Mesendoderm (in vitro differentiated cells): ENCODE measurements around the gene STK25.

ENCODE experiments used
- DNase-seq: peaks from one replicate; pipeline ENCODE4 v3.0.0; 2013
- H2AK5ac ChIP-seq: 2 replicates; pipeline ENCODE4 v1.6.1; 2013; ENCODE audit warnings: low read length, inconsistent platforms
- H2BK120ac ChIP-seq: 2 replicates; pipeline ENCODE4 v1.6.1; 2013; ENCODE audit warnings: low read depth, mild to moderate bottlenecking, low read length, moderate library complexity, mixed read lengths
- H2BK15ac ChIP-seq: replicated peaks from 2 replicates; pipeline ENCODE4 v1.6.1; 2013; ENCODE audit warnings: low read depth, mild to moderate bottlenecking, moderate library complexity
- H2BK5ac ChIP-seq: 2 replicates; pipeline ENCODE4 v1.6.1; 2013; ENCODE audit warnings: low read length, inconsistent platforms
- H3K18ac ChIP-seq: 2 replicates; pipeline ENCODE4 v1.6.1; 2013; ENCODE audit warnings: mild to moderate bottlenecking, low read length, mixed read lengths
- H3K23ac ChIP-seq: one replicate; pipeline ENCODE4 v1.6.1; 2013; ENCODE audit warnings: low read length
- H3K27ac ChIP-seq: 2 replicates; pipeline ENCODE4 v1.5.1; 2013; ENCODE audit warnings: low read depth, mild to moderate bottlenecking, inconsistent platforms, low read length, moderate library complexity
- H3K27me3 ChIP-seq: 2 replicates; pipeline ENCODE4 v1.6.1; 2013; ENCODE audit warnings: low read length, control low read depth, mild to moderate bottlenecking, inconsistent platforms; ENCODE audit not compliant: insufficient read depth, poor library complexity
- H3K36me3 ChIP-seq: 2 replicates; pipeline ENCODE4 v1.6.1; 2013; ENCODE audit warnings: low read length, inconsistent platforms; ENCODE audit not compliant: control insufficient read depth, insufficient read depth
- H3K4ac ChIP-seq: one replicate; pipeline ENCODE4 v1.6.1; 2013; ENCODE audit warnings: low read depth, mild to moderate bottlenecking, low read length, moderate library complexity
- H3K4me1 ChIP-seq: 2 replicates; pipeline ENCODE4 v1.6.1; 2013; ENCODE audit warnings: low read depth, low read length, inconsistent platforms; ENCODE audit not compliant: control insufficient read depth
- H3K4me2 ChIP-seq: 2 replicates; pipeline ENCODE4 v1.6.1; 2013; ENCODE audit warnings: low read length
- H3K4me3 ChIP-seq: 2 replicates; pipeline ENCODE4 v1.5.1; 2013; ENCODE audit warnings: mild to moderate bottlenecking, low read length
- H3K56ac ChIP-seq: one replicate; pipeline ENCODE4 v1.6.1; 2013; ENCODE audit warnings: low read length
- H3K79me1 ChIP-seq: 2 replicates; pipeline ENCODE4 v1.6.1; 2013; ENCODE audit warnings: low read length, inconsistent platforms
- H3K79me2 ChIP-seq: 2 replicates; pipeline ENCODE4 v1.6.1; 2013; ENCODE audit warnings: mild to moderate bottlenecking, low read length; ENCODE audit not compliant: control insufficient read depth, insufficient read depth
- H3K9ac ChIP-seq: 2 replicates; pipeline ENCODE4 v1.6.1; 2013; ENCODE audit warnings: low read length, inconsistent platforms
- H4K5ac ChIP-seq: one replicate; pipeline ENCODE4 v1.6.1; 2013; ENCODE audit warnings: low read length
- H4K8ac ChIP-seq: one replicate; pipeline ENCODE4 v1.6.1; 2013; ENCODE audit warnings: low read depth, mild to moderate bottlenecking, control low read depth, low read length, moderate library complexity
- WGBS: extraction: QIAGEN DNeasy Blood & Tissue Kit; methylation state at CpG from one replicate; pipeline ENCODE4 v1.1.7; 2013; ENCODE audit warnings: low lambda C conversion rate, missing lambda C conversion rate; ENCODE audit not compliant: insufficient coverage; ENCODE audit errors: extremely low coverage; 5-methylcytosine and 5-hydroxymethylcytosine counted together

Gene STK25

GRCh38 chr2:241496003-241496707, 12.2 kb downstream of the STK25 start:
- H2BK15ac ChIP-seq: no peak overlapping the region
- H3K4me1 ChIP-seq: no peaks in the 10 kb centered on the region
- no peak overlapping the region for H3K4me3 ChIP-seq
- H3K79me2 ChIP-seq: peaks cover 5% of the 10 kb centered on the region
- peaks cover 29% of the 10 kb centered on the region for H3K36me3 ChIP-seq
- H3K4ac ChIP-seq: no peak overlapping the region
- no peak overlapping the region for H3K27ac ChIP-seq
- H2BK5ac ChIP-seq: no peak overlapping the region
- H3K18ac ChIP-seq: no peak overlapping the region
- H3K56ac ChIP-seq: no peak overlapping the region
- no peak overlapping the region for H4K5ac ChIP-seq
- H4K8ac ChIP-seq: no peak overlapping the region
- H3K27me3 ChIP-seq: no peaks in the 10 kb centered on the region
- no CpG with 5 or more reads among the region's 28 CpGs for WGBS
- peaks cover 9% of the 10 kb centered on the region for H3K79me1 ChIP-seq
- no peak overlapping the region for H3K9ac ChIP-seq
- no peak overlapping the region for H2BK120ac ChIP-seq
- no peak overlapping the region for H3K23ac ChIP-seq
- no peak overlapping the region for H2AK5ac ChIP-seq
- no peak for DNase-seq
- H3K4me2 ChIP-seq: no peak overlapping the region

DNA sequence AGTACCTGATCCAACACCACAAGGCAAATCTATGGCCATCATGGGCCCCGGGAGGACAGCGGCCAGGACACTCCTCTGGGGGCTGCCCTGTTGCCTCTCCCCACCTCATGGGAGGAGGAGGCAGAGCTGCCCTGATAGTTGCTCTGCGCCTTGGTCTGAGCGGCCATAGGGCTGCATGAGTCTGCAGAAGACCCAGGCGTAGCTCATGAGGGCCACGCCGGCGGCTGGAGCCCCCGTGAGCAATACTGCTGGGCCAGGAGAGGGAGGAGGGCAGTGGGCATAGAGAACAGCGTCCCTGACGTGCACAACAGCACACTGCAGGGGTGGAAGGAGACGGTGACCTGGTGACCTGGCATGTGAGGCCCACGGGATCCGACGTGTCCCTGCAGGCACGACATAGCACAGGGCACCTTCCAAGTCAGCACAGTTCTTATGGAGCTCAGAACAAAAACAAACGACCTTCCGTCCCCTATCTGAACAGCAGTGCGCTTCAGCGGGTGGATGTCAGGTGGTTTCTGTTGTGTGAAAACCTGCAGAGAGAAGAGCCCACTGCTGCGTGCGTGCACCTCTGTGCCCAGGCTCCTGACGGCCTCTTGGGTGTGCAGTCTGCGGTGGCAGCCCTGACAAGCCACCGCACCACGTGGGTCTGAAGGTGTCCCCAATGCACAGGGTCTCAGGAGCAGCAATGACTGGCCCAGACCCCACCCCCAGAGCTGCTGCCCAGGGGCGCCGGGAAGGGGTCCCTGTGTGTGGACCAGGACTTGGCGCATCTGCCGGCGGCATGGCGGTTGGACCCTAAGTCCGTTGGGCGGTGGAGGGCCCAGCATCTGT, 13.0 kb downstream of the STK25 start:
- Histone ChIP-seq H3K4me3 (no peak overlapping the region), H3K56ac (no peak overlapping the region), H3K9ac (no peak overlapping the region), H2BK15ac (no peak overlapping the region), H3K4me1 (no peaks in the 10 kb centered on the region), H3K4ac (no peak overlapping the region), H3K79me2 (no peaks in the 10 kb centered on the region), H3K36me3 (peaks cover 27% of the 10 kb centered on the region), H4K8ac (no peak overlapping the region), H3K23ac (no peak overlapping the region), H3K4me2 (no peak overlapping the region), H3K27ac (no peak overlapping the region), H3K27me3 (no peaks in the 10 kb centered on the region), H2BK120ac (no peak overlapping the region), H2AK5ac (no peak overlapping the region), H2BK5ac (no peak overlapping the region), H4K5ac (no peak overlapping the region), H3K18ac (no peak overlapping the region), H3K79me1 (peaks cover 3% of the 10 kb centered on the region)
- no CpG with 5 or more reads among the region's 34 CpGs for WGBS
- DNase-seq: no peak

- Histone ChIP-seq H3K36me3 (peaks cover 25% of the 10 kb centered on the region), H3K56ac (no peak overlapping the region)
Observed at GRCh38 chr2:241494311-241494908, 14.0 kb downstream of the STK25 start.

DNA sequence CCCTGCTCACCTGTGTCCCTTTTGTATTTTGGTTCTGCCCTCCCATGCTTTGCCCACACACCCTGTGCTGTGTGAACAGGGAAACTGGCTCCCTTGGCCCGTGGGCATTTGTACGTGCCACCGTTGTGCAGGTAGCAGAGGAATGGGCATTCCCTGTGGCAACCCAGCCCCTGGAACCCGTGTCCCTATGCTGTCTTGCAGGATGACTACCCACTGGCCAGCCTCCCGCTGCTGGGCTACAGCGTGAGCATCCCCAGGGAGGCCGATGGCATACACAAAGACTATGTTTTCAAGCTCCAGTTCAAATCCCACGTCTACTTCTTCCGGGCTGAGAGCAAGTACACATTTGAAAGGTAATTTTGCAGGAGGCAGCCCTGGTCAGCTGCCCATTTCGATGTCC, 15.3 kb downstream of the STK25 start:
- Histone ChIP-seq H4K8ac (no peak overlapping the region), H3K4me1 (no peaks in the 10 kb centered on the region), H3K36me3 (peaks cover 22% of the 10 kb centered on the region), H3K27me3 (no peaks in the 10 kb centered on the region), H3K27ac (no peak overlapping the region), H3K56ac (no peak overlapping the region), H2BK15ac (no peak overlapping the region), H3K4me3 (no peak overlapping the region), H2BK120ac (no peak overlapping the region), H3K18ac (no peak overlapping the region), H3K23ac (no peak overlapping the region), H3K9ac (no peak overlapping the region), H4K5ac (no peak overlapping the region), H3K4me2 (no peak overlapping the region), H2AK5ac (no peak overlapping the region), H3K79me1 (no peaks in the 10 kb centered on the region), H3K4ac (no peak overlapping the region), H3K79me2 (no peaks in the 10 kb centered on the region), H2BK5ac (no peak overlapping the region)
- no peak for DNase-seq
- WGBS: no CpG with 5 or more reads among the region's 10 CpGs

More at GRCh38 chr2:241494311-241494908, 14.0 kb downstream of the STK25 start:
- no CpG with 5 or more reads among the region's 16 CpGs for WGBS
- H2AK5ac ChIP-seq: no peak overlapping the region
- DNase-seq: no peak
- H3K4me1 ChIP-seq: no peaks in the 10 kb centered on the region
- H2BK15ac ChIP-seq: no peak overlapping the region
- H3K4ac ChIP-seq: no peak overlapping the region
- H3K4me2 ChIP-seq: no peak overlapping the region
- no peak overlapping the region for H3K4me3 ChIP-seq
- H4K5ac ChIP-seq: no peak overlapping the region
- no peak overlapping the region for H2BK120ac ChIP-seq
- no peak overlapping the region for H2BK5ac ChIP-seq
- no peak overlapping the region for H3K9ac ChIP-seq
- no peak overlapping the region for H3K27ac ChIP-seq
- H3K23ac ChIP-seq: no peak overlapping the region
- no peaks in the 10 kb centered on the region for H3K27me3 ChIP-seq
- no peaks in the 10 kb centered on the region for H3K79me1 ChIP-seq
- H4K8ac ChIP-seq: no peak overlapping the region
- H3K79me2 ChIP-seq: no peaks in the 10 kb centered on the region
- H3K18ac ChIP-seq: no peak overlapping the region

- no peaks in the 10 kb centered on the region for H3K79me2 ChIP-seq
- no peak overlapping the region for H3K4me3 ChIP-seq
- no peak overlapping the region for H3K9ac ChIP-seq
- H3K18ac ChIP-seq: no peak overlapping the region
- no peak overlapping the region for H3K23ac ChIP-seq
- no peak overlapping the region for H4K8ac ChIP-seq
- no peak overlapping the region for H2AK5ac ChIP-seq
- H3K27me3 ChIP-seq: no peaks in the 10 kb centered on the region
- H3K56ac ChIP-seq: no peak overlapping the region
- H2BK120ac ChIP-seq: no peak overlapping the region
- H2BK5ac ChIP-seq: no peak overlapping the region
- peaks cover 18% of the 10 kb centered on the region for H3K36me3 ChIP-seq
- no peak overlapping the region for H4K5ac ChIP-seq
- no peak overlapping the region for H3K4me2 ChIP-seq
- no CpG with 5 or more reads among the region's 7 CpGs for WGBS
- no peak for DNase-seq
- H3K4ac ChIP-seq: no peak overlapping the region
- H2BK15ac ChIP-seq: no peak overlapping the region
- no peaks in the 10 kb centered on the region for H3K79me1 ChIP-seq
- no peaks in the 10 kb centered on the region for H3K4me1 ChIP-seq
- H3K27ac ChIP-seq: no peak overlapping the region
Observed at GRCh38 chr2:241492174-241492565, 16.2 kb downstream of the STK25 start.
